ENCODE data around the gene ERBB4.

The ERBB4 gene

GRCh38 chr2:211688196-211688595 is 850.4 kb downstream of the ERBB4 start:
- H3K4me3 ChIP-seq (ENCODE audit: low read length), result no peak overlapping the region
- no peaks in the 10 kb centered on the region for H3K27me3 ChIP-seq (replicated peaks; ENCODE audit: insufficient read depth, low read length)
- no peaks in the 10 kb centered on the region for H3K9me3 ChIP-seq (replicated peaks; ENCODE audit: insufficient read depth, low read length)
- no peaks in the 10 kb centered on the region for H3F3A ChIP-seq (ENCODE audit: insufficient read depth, low read length)
- no peak overlapping the region for H3K27ac ChIP-seq (ENCODE audit: low read length)
- H3K4me2 ChIP-seq (ENCODE audit: low read depth, low read length), result no peak overlapping the region
- H3K36me3 ChIP-seq (replicated peaks; ENCODE audit: insufficient read depth, low read length), result no peaks in the 10 kb centered on the region
- H4K20me1 ChIP-seq (ENCODE audit: insufficient read depth, low read length), result no peaks in the 10 kb centered on the region
- no peaks in the 10 kb centered on the region for H3K4me1 ChIP-seq (ENCODE audit: low read length)
- no peak for DNase-seq
- no peak overlapping the region for H2AFZ ChIP-seq (ENCODE audit: low read length)
- H3K79me2 ChIP-seq (ENCODE audit: low read length), result no peaks in the 10 kb centered on the region
- no peaks in the 10 kb centered on the region for H3K9me2 ChIP-seq (replicated peaks; ENCODE audit: insufficient read depth, low read length)
- H3K9ac ChIP-seq (ENCODE audit: low read length), result no peak overlapping the region
- TF ChIP-seq EZH2 (optimal IDR thresholded peaks at IDR 0.05; ENCODE audit: low read depth, low read length), result no peak
- TF ChIP-seq, protein P1, sequence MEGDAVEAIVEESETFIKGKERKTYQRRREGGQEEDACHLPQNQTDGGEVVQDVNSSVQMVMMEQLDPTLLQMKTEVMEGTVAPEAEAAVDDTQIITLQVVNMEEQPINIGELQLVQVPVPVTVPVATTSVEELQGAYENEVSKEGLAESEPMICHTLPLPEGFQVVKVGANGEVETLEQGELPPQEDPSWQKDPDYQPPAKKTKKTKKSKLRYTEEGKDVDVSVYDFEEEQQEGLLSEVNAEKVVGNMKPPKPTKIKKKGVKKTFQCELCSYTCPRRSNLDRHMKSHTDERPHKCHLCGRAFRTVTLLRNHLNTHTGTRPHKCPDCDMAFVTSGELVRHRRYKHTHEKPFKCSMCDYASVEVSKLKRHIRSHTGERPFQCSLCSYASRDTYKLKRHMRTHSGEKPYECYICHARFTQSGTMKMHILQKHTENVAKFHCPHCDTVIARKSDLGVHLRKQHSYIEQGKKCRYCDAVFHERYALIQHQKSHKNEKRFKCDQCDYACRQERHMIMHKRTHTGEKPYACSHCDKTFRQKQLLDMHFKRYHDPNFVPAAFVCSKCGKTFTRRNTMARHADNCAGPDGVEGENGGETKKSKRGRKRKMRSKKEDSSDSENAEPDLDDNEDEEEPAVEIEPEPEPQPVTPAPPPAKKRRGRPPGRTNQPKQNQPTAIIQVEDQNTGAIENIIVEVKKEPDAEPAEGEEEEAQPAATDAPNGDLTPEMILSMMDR (IDR thresholded peaks at IDR 0.05; ENCODE audit: low read length), result no peak
- no peak for TF ChIP-seq EZH2phosphoT487 (IDR thresholded peaks at IDR 0.05; ENCODE audit: low read length)

GRCh38 chr2:211674715-211675114 is 863.9 kb downstream of the ERBB4 start:
- no peak overlapping the region for H2AFZ ChIP-seq (ENCODE audit: low read length)
- H3K27me3 ChIP-seq (replicated peaks; ENCODE audit: insufficient read depth, low read length), result no peaks in the 10 kb centered on the region
- H3K4me1 ChIP-seq (ENCODE audit: low read length), result no peaks in the 10 kb centered on the region
- no peak for DNase-seq
- no peaks in the 10 kb centered on the region for H3K9me3 ChIP-seq (replicated peaks; ENCODE audit: insufficient read depth, low read length)
- H3K4me2 ChIP-seq (ENCODE audit: low read depth, low read length), result no peak overlapping the region
- no peak overlapping the region for H3K27ac ChIP-seq (ENCODE audit: low read length)
- TF ChIP-seq EZH2 (optimal IDR thresholded peaks at IDR 0.05; ENCODE audit: low read depth, low read length) (no peak), EZH2phosphoT487 (IDR thresholded peaks at IDR 0.05; ENCODE audit: low read length) (no peak)
- TF ChIP-seq, protein P1 (IDR thresholded peaks at IDR 0.05; ENCODE audit: low read length), result no peak
- no peaks in the 10 kb centered on the region for H3K36me3 ChIP-seq (replicated peaks; ENCODE audit: insufficient read depth, low read length)
- H3K4me3 ChIP-seq (ENCODE audit: low read length), result no peak overlapping the region
- no peaks in the 10 kb centered on the region for H4K20me1 ChIP-seq (ENCODE audit: insufficient read depth, low read length)
- H3K9ac ChIP-seq (ENCODE audit: low read length), result no peak overlapping the region
- H3K9me2 ChIP-seq (replicated peaks; ENCODE audit: insufficient read depth, low read length), result no peaks in the 10 kb centered on the region
- no peaks in the 10 kb centered on the region for H3F3A ChIP-seq (ENCODE audit: insufficient read depth, low read length)
- no peaks in the 10 kb centered on the region for H3K79me2 ChIP-seq (ENCODE audit: low read length)

- H3K79me2 ChIP-seq (ENCODE audit: low read length), result no peaks in the 10 kb centered on the region
- no peak for DNase-seq
- no peak overlapping the region for H3K9ac ChIP-seq (ENCODE audit: low read length)
- H3K4me1 ChIP-seq (ENCODE audit: low read length), result no peaks in the 10 kb centered on the region
- TF ChIP-seq, protein P1 (IDR thresholded peaks at IDR 0.05; ENCODE audit: low read length), result no peak
- TF ChIP-seq EZH2phosphoT487 (IDR thresholded peaks at IDR 0.05; ENCODE audit: low read length) (no peak), EZH2 (optimal IDR thresholded peaks at IDR 0.05; ENCODE audit: low read depth, low read length) (no peak)
- no peaks in the 10 kb centered on the region for H3K27me3 ChIP-seq (replicated peaks; ENCODE audit: insufficient read depth, low read length)
- H3K9me3 ChIP-seq (replicated peaks; ENCODE audit: insufficient read depth, low read length), result no peaks in the 10 kb centered on the region
- no peaks in the 10 kb centered on the region for H3K36me3 ChIP-seq (replicated peaks; ENCODE audit: insufficient read depth, low read length)
- no peak overlapping the region for H2AFZ ChIP-seq (ENCODE audit: low read length)
- H3K4me2 ChIP-seq (ENCODE audit: low read depth, low read length), result no peak overlapping the region
- no peaks in the 10 kb centered on the region for H3K9me2 ChIP-seq (replicated peaks; ENCODE audit: insufficient read depth, low read length)
- H3K4me3 ChIP-seq (ENCODE audit: low read length), result no peak overlapping the region
- H4K20me1 ChIP-seq (ENCODE audit: insufficient read depth, low read length), result no peaks in the 10 kb centered on the region
- H3K27ac ChIP-seq (ENCODE audit: low read length), result no peak overlapping the region
- no peaks in the 10 kb centered on the region for H3F3A ChIP-seq (ENCODE audit: insufficient read depth, low read length)
Measured at GRCh38 chr2:211673133-211673905, 865.3 kb downstream of the ERBB4 start.

Measured in MM.1S (cell line).